Stimulated activated effector memory CD8-positive, alpha-beta T cell treated with anti-CD3 and anti-CD28 coated beads, Interleukin-12 subunit alpha, Interleukin-12 subunit beta, amount 100 ng/mL, for 72 hours (primary cell): Measurements from ENCODE around the gene SH3D19.

ENCODE experiments used
- ATAC-seq: fragments of 150-1000 bp; cut with Tn5 transposase; 2 replicates; pipeline ENCODE4 v1.10.0; 2021
- DNase-seq, 2 donors: peaks; one replicate each; pipeline ENCODE4 v3.0.0; 2021 to 2022; ENCODE audit warnings: low spot score in 2 of 2
- H3K27ac Mint-ChIP-seq: one replicate; pipeline ENCODE4 v1.8.0; 2022; ENCODE audit warnings: mild to moderate bottlenecking, mixed read lengths
- H3K36me3 Mint-ChIP-seq: one replicate; pipeline ENCODE4 v1.8.0; 2022; ENCODE audit warnings: mild to moderate bottlenecking, mixed read lengths
- H3K4me1 Mint-ChIP-seq: one replicate; pipeline ENCODE4 v1.8.0; 2022; ENCODE audit warnings: mixed read lengths
- H3K4me3 Mint-ChIP-seq: one replicate; pipeline ENCODE4 v1.8.0; 2022; ENCODE audit warnings: mild to moderate bottlenecking, mixed read lengths
- H3K9me3 Mint-ChIP-seq: one replicate; pipeline ENCODE4 v1.8.0; 2022; ENCODE audit warnings: mixed read lengths

SH3D19 gene

GRCh38 chr4:151175754-151176631, 149.4 kb downstream of the SH3D19 start:
- Mint-ChIP-seq H3K9me3 (no peaks in the 10 kb centered on the region), H3K27ac (no peak overlapping the region), H3K4me1 (no peaks in the 10 kb centered on the region), H3K36me3 (no peaks in the 10 kb centered on the region), H3K4me3 (no peak overlapping the region)
- DNase-seq (no peak), ATAC-seq (no peak)

- Mint-ChIP-seq H3K4me3 (no peak overlapping the region), H3K4me1 (no peaks in the 10 kb centered on the region), H3K27ac (no peak overlapping the region), H3K9me3 (no peaks in the 10 kb centered on the region), H3K36me3 (no peaks in the 10 kb centered on the region)
- no peak for ATAC-seq
- no peak for DNase-seq
Measured at GRCh38 chr4:151175233-151175632, 150.2 kb downstream of the SH3D19 start.

- ATAC-seq (no peak), DNase-seq (no peak)
- no peaks in the 10 kb centered on the region for H3K36me3 Mint-ChIP-seq
- H3K9me3 Mint-ChIP-seq = no peaks in the 10 kb centered on the region
- no peaks in the 10 kb centered on the region for H3K4me1 Mint-ChIP-seq
- H3K27ac Mint-ChIP-seq = no peak overlapping the region
- H3K4me3 Mint-ChIP-seq = no peak overlapping the region
Measured at GRCh38 chr4:151174784-151175183, 150.6 kb downstream of the SH3D19 start.

GRCh38 chr4:151173871-151174270, 151.5 kb downstream of the SH3D19 start:
- no peaks in the 10 kb centered on the region for H3K4me1 Mint-ChIP-seq
- no peaks in the 10 kb centered on the region for H3K36me3 Mint-ChIP-seq
- DNase-seq = no peak
- no peak for ATAC-seq
- no peaks in the 10 kb centered on the region for H3K9me3 Mint-ChIP-seq
- no peak overlapping the region for H3K4me3 Mint-ChIP-seq
- H3K27ac Mint-ChIP-seq = no peak overlapping the region

GRCh38 chr4:151169900-151170299, 155.5 kb downstream of the SH3D19 start:
- H3K9me3 Mint-ChIP-seq = no peaks in the 10 kb centered on the region
- H3K4me1 Mint-ChIP-seq = no peaks in the 10 kb centered on the region
- H3K36me3 Mint-ChIP-seq = no peaks in the 10 kb centered on the region
- H3K4me3 Mint-ChIP-seq = no peak overlapping the region
- DNase-seq = no peak
- no peak overlapping the region for H3K27ac Mint-ChIP-seq
- ATAC-seq = no peak

DNA sequence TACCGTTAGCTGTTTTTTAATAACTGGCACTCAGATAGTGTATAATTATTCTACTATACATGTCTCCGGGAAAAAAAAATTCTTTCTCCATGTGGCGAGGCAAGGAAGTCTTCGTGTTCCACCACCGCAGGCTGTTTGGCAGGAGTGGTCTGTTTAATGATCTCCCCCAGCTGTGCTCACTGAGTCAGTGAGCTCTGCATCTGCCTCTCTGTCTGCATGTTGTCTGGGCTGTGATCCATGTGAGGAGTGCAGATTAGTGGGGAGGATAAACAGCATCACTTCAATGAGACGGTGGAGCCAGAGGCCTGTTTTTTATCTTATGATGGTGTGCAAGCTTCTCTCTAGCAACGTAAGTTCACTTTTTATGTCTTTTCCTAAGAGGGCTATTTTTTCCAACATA, 156.2 kb downstream of the SH3D19 start:
- Mint-ChIP-seq H3K27ac (no peak overlapping the region), H3K9me3 (no peaks in the 10 kb centered on the region), H3K4me3 (no peak overlapping the region), H3K36me3 (no peaks in the 10 kb centered on the region), H3K4me1 (no peaks in the 10 kb centered on the region)
- ATAC-seq = no peak
- no peak for DNase-seq

DNA sequence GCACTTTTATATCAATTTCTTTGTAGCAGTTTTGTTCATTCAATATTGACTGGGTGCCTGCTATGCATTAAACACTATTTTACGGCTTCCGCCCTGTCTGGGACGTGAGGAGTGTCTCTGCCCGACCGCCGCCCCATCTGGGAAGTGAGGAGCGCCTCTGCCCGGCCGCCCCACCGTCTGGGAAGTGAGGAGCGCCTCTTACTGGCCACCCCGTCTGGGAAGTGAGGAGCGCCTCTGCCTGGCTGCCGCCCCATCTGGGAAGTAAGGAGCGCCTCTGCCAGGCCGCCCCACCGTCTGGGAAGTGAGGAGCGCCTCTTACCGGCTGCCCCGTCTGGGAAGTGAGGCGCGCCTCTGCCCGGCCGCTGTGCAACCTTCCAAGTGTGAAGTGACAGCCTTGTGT, 157.8 kb downstream of the SH3D19 start:
- Mint-ChIP-seq H3K9me3 (no peaks in the 10 kb centered on the region), H3K4me1 (no peaks in the 10 kb centered on the region), H3K27ac (no peak overlapping the region), H3K36me3 (no peaks in the 10 kb centered on the region), H3K4me3 (no peak overlapping the region)
- ATAC-seq = no peak
- DNase-seq = no peak

GRCh38 chr4:151166636-151167035, 158.8 kb downstream of the SH3D19 start:
- no peaks in the 10 kb centered on the region for H3K4me1 Mint-ChIP-seq
- ATAC-seq = no peak
- no peak for DNase-seq
- no peak overlapping the region for H3K4me3 Mint-ChIP-seq
- no peak overlapping the region for H3K27ac Mint-ChIP-seq
- H3K9me3 Mint-ChIP-seq = no peaks in the 10 kb centered on the region
- H3K36me3 Mint-ChIP-seq = no peaks in the 10 kb centered on the region

GRCh38 chr4:151165205-151166000, 160.0 kb downstream of the SH3D19 start:
- Mint-ChIP-seq H3K4me1 (no peaks in the 10 kb centered on the region), H3K9me3 (no peaks in the 10 kb centered on the region), H3K27ac (no peak overlapping the region), H3K4me3 (no peak overlapping the region), H3K36me3 (no peaks in the 10 kb centered on the region)
- ATAC-seq (no peak), DNase-seq (no peak)

GRCh38 chr4:151163855-151164254, 161.6 kb downstream of the SH3D19 start:
- ATAC-seq (no peak), DNase-seq (no peak)
- Mint-ChIP-seq H3K36me3 (no peaks in the 10 kb centered on the region), H3K4me1 (no peaks in the 10 kb centered on the region), H3K9me3 (no peaks in the 10 kb centered on the region), H3K4me3 (no peak overlapping the region), H3K27ac (no peak overlapping the region)

GRCh38 chr4:151158979-151159378, 166.4 kb downstream of the SH3D19 start:
- H3K9me3 Mint-ChIP-seq = no peaks in the 10 kb centered on the region
- no peaks in the 10 kb centered on the region for H3K4me1 Mint-ChIP-seq
- no peak for DNase-seq
- H3K27ac Mint-ChIP-seq = no peak overlapping the region
- ATAC-seq = no peak
- no peak overlapping the region for H3K4me3 Mint-ChIP-seq
- H3K36me3 Mint-ChIP-seq = no peaks in the 10 kb centered on the region

- H3K4me1 Mint-ChIP-seq = no peaks in the 10 kb centered on the region
- no peak for ATAC-seq
- no peaks in the 10 kb centered on the region for H3K9me3 Mint-ChIP-seq
- H3K27ac Mint-ChIP-seq = no peak overlapping the region
- H3K4me3 Mint-ChIP-seq = no peak overlapping the region
- no peak for DNase-seq
- H3K36me3 Mint-ChIP-seq = no peaks in the 10 kb centered on the region
Measured at GRCh38 chr4:151157543-151157942, 167.9 kb downstream of the SH3D19 start.

- H3K27ac Mint-ChIP-seq = no peak overlapping the region
- ATAC-seq (no peak), DNase-seq (no peak)
- no peaks in the 10 kb centered on the region for H3K4me1 Mint-ChIP-seq
- H3K4me3 Mint-ChIP-seq = no peak overlapping the region
- no peaks in the 10 kb centered on the region for H3K9me3 Mint-ChIP-seq
- no peaks in the 10 kb centered on the region for H3K36me3 Mint-ChIP-seq
Measured at GRCh38 chr4:151153585-151153984, 171.8 kb downstream of the SH3D19 start.

- no peaks in the 10 kb centered on the region for H3K36me3 Mint-ChIP-seq
- no peak overlapping the region for H3K4me3 Mint-ChIP-seq
- no peaks in the 10 kb centered on the region for H3K4me1 Mint-ChIP-seq
- no peak for DNase-seq
- H3K9me3 Mint-ChIP-seq = no peaks in the 10 kb centered on the region
- no peak for ATAC-seq
- no peak overlapping the region for H3K27ac Mint-ChIP-seq
Measured at GRCh38 chr4:151152028-151152427, 173.4 kb downstream of the SH3D19 start.

DNA sequence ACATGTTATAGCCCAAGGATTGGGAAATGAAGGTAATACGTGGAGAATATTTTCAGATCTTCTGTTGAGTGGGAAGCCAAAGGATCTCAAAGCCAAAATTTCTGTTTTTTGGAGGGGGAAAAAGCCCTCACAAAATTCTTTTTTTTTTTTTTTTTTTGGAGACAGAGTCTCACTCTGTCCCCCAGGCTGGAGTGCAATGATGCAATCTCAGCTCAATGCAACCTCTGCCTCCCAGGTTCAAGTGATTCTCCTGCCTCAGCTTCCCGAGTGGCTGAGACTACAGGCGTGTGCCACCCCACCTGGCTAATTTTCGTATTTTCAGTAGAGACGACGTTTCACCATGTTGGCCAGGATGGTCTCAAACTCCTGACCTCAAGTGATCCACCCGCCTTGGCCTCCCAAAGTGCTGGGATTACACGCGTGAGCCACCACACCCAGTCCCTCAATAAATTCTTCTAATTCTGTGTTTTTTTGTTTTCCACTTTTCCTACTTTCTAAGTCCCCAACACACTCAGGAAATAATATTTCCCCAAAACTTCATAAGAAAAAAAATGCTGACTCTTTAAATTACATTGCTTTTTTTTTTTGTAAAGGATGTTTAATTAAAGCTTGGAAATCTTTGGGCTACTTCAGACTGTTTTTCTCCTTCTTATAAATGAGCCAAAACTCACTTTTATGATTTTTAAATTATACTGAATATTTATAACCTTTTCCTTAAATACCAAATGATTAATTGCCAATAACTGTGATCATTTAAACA, 174.4 kb downstream of the SH3D19 start:
- no peaks in the 10 kb centered on the region for H3K9me3 Mint-ChIP-seq
- no peak overlapping the region for H3K4me3 Mint-ChIP-seq
- H3K36me3 Mint-ChIP-seq = no peaks in the 10 kb centered on the region
- DNase-seq = no peak
- ATAC-seq = no peak
- no peaks in the 10 kb centered on the region for H3K4me1 Mint-ChIP-seq
- H3K27ac Mint-ChIP-seq = no peak overlapping the region
